ENCODE data around the gene NOL9. TPM values are rescaled to one million over a fixed set of nuclear protein-coding genes. Genes with fewer than 3 reads are reported as not detected.
A peak's percentile ranks its signal among the peaks of the same experiment; 100 is the strongest.

The NOL9 gene
- total and polyA plus RNA-seq, 2 donors (not counting 3 experiments of a cell fraction or from before 2014, with no cell fraction given): 14.1 to 42.9 TPM

- Histone ChIP-seq H3K9me1 (replicated peaks; ENCODE audit: control insufficient read depth, extremely low read depth, insufficient read depth, low read length) (no peaks in the 10 kb centered on the region), H4K20me1 (replicated peaks; ENCODE audit: control insufficient read depth, extremely low read depth, insufficient read depth, low read length) (no peaks in the 10 kb centered on the region), H3K36me3 (ENCODE audit: control insufficient read depth in 2 of 2, extremely low read depth in 1 of 2, insufficient read depth in 2 of 2, low read length in 2 of 2) (peaks cover 0 to 15% of the 10 kb centered on the region in 2 experiments), H3K9me3 (replicated peaks; ENCODE audit: control insufficient read depth, insufficient read depth, low read length) (no peaks in the 10 kb centered on the region), H3K27me3 (ENCODE audit: control insufficient read depth in 2 of 2, insufficient read depth in 2 of 2, low read length in 2 of 2) (no peaks in the 10 kb centered on the region), H3K9ac (replicated peaks; ENCODE audit: extremely low read depth, insufficient read depth, low read length) (no peak overlapping the region), H3K27ac (ENCODE audit: insufficient read depth, low read depth, low read length) (peak overlapping the region; percentile 35), H3K79me2 (ENCODE audit: control insufficient read depth, insufficient read depth, low read length) (peaks cover 7% of the 10 kb centered on the region), H3K4me2 (ENCODE audit: insufficient read depth, low read length) (peak overlapping the region; percentile 7), H2AFZ (ENCODE audit: low read depth, low read length) (no peak overlapping the region), H3K4me3 (replicated peaks in 1 of 3; ENCODE audit: insufficient read depth in 1 of 3, low read depth in 1 of 3, low read length in 3 of 3) (no peak overlapping the region), H3K4me1 (ENCODE audit: control insufficient read depth, extremely low read depth, insufficient read depth, low read length) (peaks cover 35% of the 10 kb centered on the region)
- BruUV-seq (replicated peaks): no TSS peak
- CTCF ChIA-PET: interaction anchor here (1.0 to 1.4 kb wide), 2 partner anchors 55 to 60 kb away, joined by 4 read pairs; partner anchors contain the start of gene PLEKHG5
- POLR2A ChIA-PET: no interaction called here
- no peak for DNase-seq (ENCODE audit: low read depth, low spot score)
- dilution Hi-C loops (cut with MboI; ENCODE audit: extremely low pct_ligation_motif_present, low sequenced_read_pairs) (no loop called here), intact Hi-C loops (cut with micrococcal nuclease) (loop anchor here (1.0 kb wide), 1 partner anchor 8 kb away; the partner anchor contains the start of gene NOL9)
- no peak for FAIRE-seq
- TF ChIP-seq POLR2AphosphoS5 (IDR thresholded peaks at IDR 0.05; ENCODE audit: insufficient read depth, low read depth, low read length) (no peak), CTCF (IDR thresholded peaks at IDR 0.05; ENCODE audit: extremely low read depth in 1 of 2, insufficient read depth in 1 of 2, low read depth in 1 of 2, low read length in 2 of 2) (no peak), MAX (IDR thresholded peaks at IDR 0.05; ENCODE audit: insufficient read depth, insufficient read length) (no peak)
Observed at GRCh38 chr1:6546326-6546725, 8.0 kb downstream of the NOL9 start.

All from endothelial cell of umbilical vein (primary cell).